Dedifferentiated amniotic fluid mesenchymal stem cell (primary cell): Measurements from ENCODE around the gene ATG16L2.

ENCODE experiments used
- DNase-seq: peaks from one replicate; pipeline ENCODE4 v3.0.0-alpha.2; 2016; ENCODE audit errors: extremely low spot score

ATG16L2 gene, protein sequence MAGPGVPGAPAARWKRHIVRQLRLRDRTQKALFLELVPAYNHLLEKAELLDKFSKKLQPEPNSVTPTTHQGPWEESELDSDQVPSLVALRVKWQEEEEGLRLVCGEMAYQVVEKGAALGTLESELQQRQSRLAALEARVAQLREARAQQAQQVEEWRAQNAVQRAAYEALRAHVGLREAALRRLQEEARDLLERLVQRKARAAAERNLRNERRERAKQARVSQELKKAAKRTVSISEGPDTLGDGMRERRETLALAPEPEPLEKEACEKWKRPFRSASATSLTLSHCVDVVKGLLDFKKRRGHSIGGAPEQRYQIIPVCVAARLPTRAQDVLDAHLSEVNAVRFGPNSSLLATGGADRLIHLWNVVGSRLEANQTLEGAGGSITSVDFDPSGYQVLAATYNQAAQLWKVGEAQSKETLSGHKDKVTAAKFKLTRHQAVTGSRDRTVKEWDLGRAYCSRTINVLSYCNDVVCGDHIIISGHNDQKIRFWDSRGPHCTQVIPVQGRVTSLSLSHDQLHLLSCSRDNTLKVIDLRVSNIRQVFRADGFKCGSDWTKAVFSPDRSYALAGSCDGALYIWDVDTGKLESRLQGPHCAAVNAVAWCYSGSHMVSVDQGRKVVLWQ

GRCh38 chr11:72814286-72815109 is at the start of gene ATG16L2:
Gene ATG16L2 (plus strand): TSS chr11:72814411. CDS start chr11:72814446, 35 bp downstream.
- DNase-seq: peak; percentile 67

DNA sequence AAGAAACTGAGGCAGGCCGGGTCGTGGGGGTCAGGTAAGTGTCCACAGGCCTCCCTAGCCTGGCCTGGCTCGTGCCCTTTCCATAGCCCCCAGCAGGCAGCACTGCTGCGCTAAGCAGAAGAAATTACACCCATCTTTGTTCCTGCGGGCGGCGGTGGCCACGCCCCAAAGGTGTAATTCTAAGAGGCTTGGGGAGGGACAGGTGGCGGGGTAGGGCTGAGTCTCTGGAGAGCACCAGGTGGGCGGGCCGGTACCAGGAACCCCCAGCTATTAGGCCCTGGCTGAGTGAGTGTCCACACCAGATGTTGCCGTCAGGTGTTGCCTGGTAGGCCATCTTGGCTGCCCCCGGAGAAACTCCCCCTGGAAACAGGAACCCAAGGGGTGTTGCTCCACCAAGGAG is 49.7 kb upstream of the ATG16L2 start:
- DNase-seq: no peak

- DNase-seq: no peak
Measured at GRCh38 chr11:72766152-72766902, 47.9 kb upstream of the ATG16L2 start.

GRCh38 chr11:72767203-72768062 is 46.8 kb upstream of the ATG16L2 start:
- no peak for DNase-seq

GRCh38 chr11:72768581-72768980 is 45.6 kb upstream of the ATG16L2 start:
- no peak for DNase-seq

- no peak for DNase-seq
Measured at GRCh38 chr11:72769680-72770079, 44.5 kb upstream of the ATG16L2 start.

GRCh38 chr11:72770799-72771198 is 43.4 kb upstream of the ATG16L2 start:
- DNase-seq: no peak

DNA sequence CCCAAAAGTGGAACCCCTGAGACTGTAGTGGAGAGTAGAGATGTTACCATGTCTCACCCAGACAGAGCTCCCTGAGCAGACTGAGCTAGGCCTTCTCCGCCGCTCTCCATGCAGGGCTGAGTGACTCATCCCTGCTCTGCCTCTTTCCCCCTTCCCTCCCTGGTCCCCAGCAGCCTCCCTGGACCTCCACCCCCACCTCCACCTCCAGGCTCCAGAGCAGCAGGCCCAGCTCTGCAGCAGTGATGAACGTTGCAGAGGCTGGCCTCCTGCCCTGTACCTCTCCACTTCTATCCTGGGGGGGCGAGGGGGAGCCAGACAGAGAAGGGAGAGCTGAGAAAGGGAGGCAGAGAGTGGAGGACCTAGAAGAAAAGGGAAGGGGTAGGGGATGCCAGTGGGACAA is 42.7 kb upstream of the ATG16L2 start:
- DNase-seq: peak; percentile 26

- DNase-seq: no peak
Measured at GRCh38 chr11:72772059-72772458, 42.2 kb upstream of the ATG16L2 start.

- peak; percentile 70 for DNase-seq
Measured at GRCh38 chr11:72773291-72773690, 40.9 kb upstream of the ATG16L2 start.

GRCh38 chr11:72773696-72774095 is 40.5 kb upstream of the ATG16L2 start:
- no peak for DNase-seq

DNA sequence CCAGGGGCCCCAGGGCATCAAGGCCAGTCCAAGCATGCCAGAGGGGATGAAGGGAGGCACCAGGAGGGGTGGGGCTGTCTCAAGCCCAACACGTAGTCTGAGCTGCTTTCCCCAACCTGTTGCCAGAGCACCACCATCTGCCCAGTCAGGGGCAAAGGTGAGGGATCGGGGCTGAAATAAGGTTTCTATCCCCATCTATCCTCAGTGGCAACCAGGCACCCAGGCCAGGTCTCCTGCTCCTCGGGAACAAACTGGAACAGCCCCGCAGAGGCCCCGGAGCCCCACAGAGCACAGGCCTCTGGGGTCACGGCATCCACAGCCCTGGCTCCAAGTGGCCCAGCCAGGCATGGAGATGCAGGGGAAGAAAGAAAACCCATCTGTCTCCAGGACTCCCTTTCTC is 39.7 kb upstream of the ATG16L2 start:
- DNase-seq: no peak

- DNase-seq: no peak
Measured at GRCh38 chr11:72775288-72776110, 38.7 kb upstream of the ATG16L2 start.

GRCh38 chr11:72776117-72776843 is 37.9 kb upstream of the ATG16L2 start:
- DNase-seq: no peak

GRCh38 chr11:72776844-72777754 is 37.1 kb upstream of the ATG16L2 start:
- no peak for DNase-seq

DNA sequence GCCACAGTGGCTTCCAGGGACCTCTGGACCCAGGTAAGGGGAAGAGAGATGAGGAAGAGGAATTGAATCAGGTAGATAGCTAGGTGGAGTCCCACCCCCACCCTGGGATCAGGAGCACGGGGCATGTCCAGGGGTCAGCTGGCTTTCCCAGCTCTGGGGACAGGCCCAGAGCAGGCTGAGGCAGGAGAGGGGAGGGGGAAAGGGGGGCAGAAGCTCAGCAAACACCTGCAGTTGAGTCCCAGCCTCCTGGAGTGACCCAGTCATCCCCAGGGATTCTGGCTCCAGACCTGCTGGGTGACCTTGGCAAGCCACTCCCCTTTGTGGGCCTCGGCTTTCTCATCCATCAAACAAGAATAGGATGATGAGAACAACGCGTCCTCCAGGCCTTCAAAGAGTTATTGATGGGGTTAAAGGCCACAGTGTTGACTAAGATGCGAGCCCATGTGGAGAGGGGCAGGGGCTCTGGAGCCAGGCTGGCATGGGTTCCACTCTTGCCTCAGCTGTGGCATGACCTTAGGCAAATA is 36.4 kb upstream of the ATG16L2 start:
- no peak for DNase-seq

DNA sequence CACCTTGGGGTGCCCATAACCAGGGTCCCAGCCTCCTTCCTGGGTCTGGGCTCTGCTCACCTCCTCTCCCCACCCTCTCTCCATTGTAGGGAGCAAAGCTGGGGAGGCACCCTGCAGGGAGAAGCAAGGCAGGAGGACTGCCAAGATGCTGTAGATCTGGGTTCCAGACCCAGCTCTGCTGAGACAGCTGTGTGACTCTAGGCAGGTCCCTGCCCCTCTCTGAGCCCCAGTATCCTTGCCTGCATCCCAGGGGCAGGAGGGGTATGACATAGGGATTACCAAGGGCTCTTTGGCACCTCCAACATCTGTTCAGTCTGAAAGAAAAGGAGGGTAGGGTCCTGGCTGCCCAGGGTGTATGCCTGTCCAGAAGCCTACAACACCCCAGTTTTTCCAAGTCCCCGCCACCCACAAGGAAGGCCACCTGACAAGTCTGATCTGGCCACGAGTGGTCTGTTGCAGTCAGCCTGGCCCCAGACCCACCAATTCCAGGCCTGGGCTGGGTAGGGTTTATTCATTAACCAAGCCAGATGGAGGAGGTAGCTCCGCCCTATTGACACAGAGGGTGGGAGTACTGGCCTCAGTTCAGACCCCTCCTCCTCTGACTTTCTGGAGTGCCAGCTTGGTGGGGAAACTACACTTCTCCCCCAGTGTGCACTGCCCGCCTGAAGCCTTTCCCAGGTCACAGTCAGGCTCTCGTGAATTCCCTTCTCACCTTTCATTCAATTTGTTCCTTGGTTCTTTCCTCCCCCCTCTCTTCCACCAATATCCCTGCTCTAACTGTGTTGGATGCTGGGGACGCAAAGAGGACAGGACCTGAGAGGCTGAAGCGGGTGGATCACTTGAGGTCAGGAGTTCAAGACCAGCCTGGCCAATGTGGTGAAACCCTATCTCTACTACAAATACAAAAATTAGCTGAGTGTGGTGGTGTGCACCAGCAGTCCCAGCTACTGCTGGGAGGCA is 35.4 kb upstream of the ATG16L2 start:
- DNase-seq: no peak
